K562 (cell line): Measurements from ENCODE around the gene NOD1. TPM values are rescaled to one million over a fixed set of nuclear protein-coding genes. Genes with fewer than 3 reads are reported as not detected.

ENCODE experiments used
- ERF ChIP-seq: fragments of 450-650 bp; formaldehyde crosslinking; IDR thresholded peaks from 2 replicates; pipeline ENCODE4 v1.4.0; 2020; ENCODE audit warnings: mild to moderate bottlenecking, mixed read lengths
- FOXP4 ChIP-seq: sonication (generic); formaldehyde crosslinking; IDR thresholded peaks from 2 replicates; pipeline ENCODE4 v1.8.0; 2022; ENCODE audit warnings: mild to moderate bottlenecking, missing genetic modification reagents, borderline replicate concordance
- ID3 ChIP-seq, 2 experiments: fragments of 250-450 bp in 1 of 2; fragments of 450-650 bp in 1 of 2; sonication (Bioruptor Pico) in 1 of 2; IDR thresholded peaks; 2 replicates each; pipeline versions ENCODE4 v1.6.1 to v1.8.0; 2016 to 2021; ENCODE audit warnings: mild to moderate bottlenecking in 2 of 2, moderate library complexity in 2 of 2, missing compliant biosample characterization in 1 of 2, missing genetic modification characterization in 1 of 2
- JUND ChIP-seq, 2 experiments: IDR thresholded peaks; 2 replicates in 1 of 2; 3 replicates in 1 of 2; pipeline ENCODE4 v1.6.1; 2011; ENCODE audit warnings: borderline replicate concordance in 2 of 2, low read depth in 2 of 2, low read length in 2 of 2, improper control_type of control experiment in 1 of 2, missing biosample characterization in 1 of 2, missing genetic modification characterization in 1 of 2, missing genetic modification reagents in 1 of 2
- MAZ ChIP-seq, 2 experiments: fragments of 450-650 bp in 1 of 2; sonication (generic) in 1 of 2; formaldehyde crosslinking; IDR thresholded peaks in 1 of 2; conservative IDR thresholded peaks in 1 of 2; 2 replicates each; pipeline versions ENCODE4 v1.4.0 to v1.5.0; 2020; ENCODE audit warnings: mild to moderate bottlenecking in 1 of 2, missing genetic modification reagents in 1 of 2
- NCOA6 ChIP-seq: fragments of 450-650 bp; IDR thresholded peaks from 2 replicates; pipeline ENCODE4 v1.6.1; 2017; ENCODE audit warnings: mild to moderate bottlenecking
- NCOR1 ChIP-seq: fragments of 450-650 bp; IDR thresholded peaks from 2 replicates; pipeline ENCODE4 v1.6.1; 2016; ENCODE audit warnings: mild to moderate bottlenecking, moderate library complexity
- NONO ChIP-seq, 2 experiments: fragments of 200-400 bp in 1 of 2; fragments of 450-650 bp in 1 of 2; formaldehyde crosslinking in 1 of 2; IDR thresholded peaks; 2 replicates each; pipeline ENCODE4 v1.6.1; 2017; ENCODE audit warnings: low read depth in 2 of 2, mild to moderate bottlenecking in 2 of 2, moderate library complexity in 2 of 2, low read length in 1 of 2
- NR3C1 ChIP-seq: sonication (generic); formaldehyde crosslinking; IDR thresholded peaks from 2 replicates; pipeline ENCODE4 v1.8.1; 2022; ENCODE audit warnings: missing genetic modification reagents
- RFX1 ChIP-seq: fragments of 450-650 bp; IDR thresholded peaks from 2 replicates; pipeline ENCODE4 v1.6.1; 2016; ENCODE audit warnings: mild to moderate bottlenecking, moderate library complexity
- RREB1 ChIP-seq: fragments of 250-450 bp; sonication (Bioruptor Pico); IDR thresholded peaks from 2 replicates; pipeline ENCODE4 v1.4.0; 2020
- STAT5A ChIP-seq: IDR thresholded peaks from 2 replicates; pipeline ENCODE4 v1.6.1; 2012; ENCODE audit warnings: low read length, inconsistent platforms, borderline replicate concordance
- polyA plus RNA-seq, 8 experiments: library from polyadenylated mRNA; depleted of rRNA in 4 of 8; stranded (reverse) in 5 of 8; unstranded in 3 of 8; fragments of >200 nt; fragmentation: Nextera tagmentation in 2 of 8; fragmentation: Illumina TruSeq in 1 of 8; extraction: Ambion mirVana in 2 of 8; extraction: Trizol in 1 of 8; gene quantifications; 2 replicates each; pipeline versions ENCODE4 v1.2.1 to v1.2.3, GENCODE V29; 2011 to 2014; ENCODE audit warnings: inconsistent platforms in 1 of 8, missing spikeins in 1 of 8
- total RNA-seq, 7 experiments: library from RNA; depleted of rRNA in 6 of 7; stranded (reverse); fragments of >200 nt in 6 of 7; fragmentation: Illumina TruSeq in 2 of 7; extraction: Trizol in 2 of 7; gene quantifications; 2 replicates each; pipeline versions ENCODE4 v1.2.1 to v1.2.3, GENCODE V29; 2011 to 2021; ENCODE audit warnings: low replicate concordance in 1 of 7
- TF ChIP-seq, protein P1 (sequence below): sonication (generic); formaldehyde crosslinking; IDR thresholded peaks from 2 replicates; pipeline ENCODE4 v1.8.0; 2022; ENCODE audit warnings: missing genetic modification reagents, mild to moderate bottlenecking, borderline replicate concordance
- TF ChIP-seq, protein P2 (sequence below), 2 experiments: IDR thresholded peaks; 2 replicates each; pipeline ENCODE4 v1.6.1; 2011; ENCODE audit warnings: borderline replicate concordance in 1 of 2, control low read depth in 1 of 2, low read depth in 1 of 2, low read length in 1 of 2, mild to moderate bottlenecking in 1 of 2, mixed read lengths in 1 of 2, moderate library complexity in 1 of 2; ENCODE audit not compliant: insufficient read depth in 1 of 2, insufficient read length in 1 of 2, poor library complexity in 1 of 2, severe bottlenecking in 1 of 2; ENCODE audit errors: extremely low read depth in 1 of 2

Gene NOD1
- total and polyA plus RNA-seq, 9 of the 15 experiments (the other 6 are each of a cell fraction or from before 2014, with no cell fraction given) = 0.34 to 7.1 (median 4.7) TPM

GRCh38 chr7:30504301-30505173 is 26.0 kb upstream of the NOD1 start, which contains the start of gene GGCT (continued):
- no peak for TF ChIP-seq RREB1 (CRISPR knock-in tag)
- no peak for TF ChIP-seq FOXP4 (CRISPR knock-in tag)
- TF ChIP-seq RFX1 = peak; percentile 21; the same call in 1 of the 2 replicates
- TF ChIP-seq NR3C1 = peak; percentile 28; the same call in 1 of the 2 replicates
- no peak for TF ChIP-seq STAT5A
- TF ChIP-seq JUND (IDR thresholded peaks at IDR 0.05; ENCODE audit: borderline replicate concordance, low read depth, low read length) = no peak
- no peak for TF ChIP-seq JUND (tag; IDR thresholded peaks at IDR 0.05; ENCODE audit: borderline replicate concordance, low read depth, low read length)
- peak; percentile 28 to 69; a peak in 3 of 4 replicates for TF ChIP-seq MAZ (CRISPR knock-in tag; conservative IDR thresholded peaks at IDR 0.05 in 1 of 2, IDR thresholded peaks at IDR 0.05 in 1 of 2)
- TF ChIP-seq NONO (IDR thresholded peaks at IDR 0.05; ENCODE audit: low read depth in 2 of 2, low read length in 1 of 2) = no peak
- no peak for TF ChIP-seq ID3 (CRISPR knock-in tag; IDR thresholded peaks at IDR 0.05)
- no peak for TF ChIP-seq ID3 (tag; IDR thresholded peaks at IDR 0.05)
- no peak for TF ChIP-seq ERF (CRISPR knock-in tag)
- TF ChIP-seq, protein P1, sequence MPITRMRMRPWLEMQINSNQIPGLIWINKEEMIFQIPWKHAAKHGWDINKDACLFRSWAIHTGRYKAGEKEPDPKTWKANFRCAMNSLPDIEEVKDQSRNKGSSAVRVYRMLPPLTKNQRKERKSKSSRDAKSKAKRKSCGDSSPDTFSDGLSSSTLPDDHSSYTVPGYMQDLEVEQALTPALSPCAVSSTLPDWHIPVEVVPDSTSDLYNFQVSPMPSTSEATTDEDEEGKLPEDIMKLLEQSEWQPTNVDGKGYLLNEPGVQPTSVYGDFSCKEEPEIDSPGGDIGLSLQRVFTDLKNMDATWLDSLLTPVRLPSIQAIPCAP (CRISPR knock-in tag) = no peak
- TF ChIP-seq NCOA6 = no peak
- TF ChIP-seq NCOR1 = no peak
- TF ChIP-seq, protein P2, sequence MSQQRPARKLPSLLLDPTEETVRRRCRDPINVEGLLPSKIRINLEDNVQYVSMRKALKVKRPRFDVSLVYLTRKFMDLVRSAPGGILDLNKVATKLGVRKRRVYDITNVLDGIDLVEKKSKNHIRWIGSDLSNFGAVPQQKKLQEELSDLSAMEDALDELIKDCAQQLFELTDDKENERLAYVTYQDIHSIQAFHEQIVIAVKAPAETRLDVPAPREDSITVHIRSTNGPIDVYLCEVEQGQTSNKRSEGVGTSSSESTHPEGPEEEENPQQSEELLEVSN (IDR thresholded peaks at IDR 0.05; ENCODE audit: borderline replicate concordance in 1 of 2, extremely low read depth in 1 of 2, insufficient read depth in 1 of 2, insufficient read length in 1 of 2, low read depth in 1 of 2, low read length in 1 of 2, poor library complexity in 1 of 2, severe bottlenecking in 1 of 2) = peak; percentile 94
